Measurements from ENCODE around the gene PLEKHG4B. TPM values are rescaled to one million over a fixed set of nuclear protein-coding genes. Genes with fewer than 3 reads are reported as not detected.

PLEKHG4B gene
- total RNA-seq, 1 experiment from 2014 or later, result 0.02 TPM

GRCh38 chr5:169728-170094 is 77.7 kb downstream of the PLEKHG4B start:
- CTCF ChIA-PET, result no interaction called here
- no peaks in the 10 kb centered on the region for H4K20me1 ChIP-seq (ENCODE audit: insufficient read depth)
- BruUV-seq (replicated peaks), result no TSS peak
- TF ChIP-seq YY1 (IDR thresholded peaks at IDR 0.05; ENCODE audit: extremely low read depth, insufficient replicate concordance, low read depth, low read length), result no peak
- TF ChIP-seq TCF7L2 (IDR thresholded peaks at IDR 0.05; ENCODE audit: borderline replicate concordance, extremely low read depth, insufficient read depth, insufficient read length), result no peak
- TF ChIP-seq ZBTB33 (IDR thresholded peaks at IDR 0.05; ENCODE audit: extremely low read depth, insufficient replicate concordance, low read length), result no peak
- TF ChIP-seq ELF1 (IDR thresholded peaks at IDR 0.05; ENCODE audit: borderline replicate concordance, low read depth), result no peak
- TF ChIP-seq SRF (IDR thresholded peaks at IDR 0.05; ENCODE audit: low read depth), result no peak
- no peak for TF ChIP-seq ATF3 (IDR thresholded peaks at IDR 0.05)
- TF ChIP-seq EGR1 (IDR thresholded peaks at IDR 0.05; ENCODE audit: low read depth), result no peak
- no peak for TF ChIP-seq REST (IDR thresholded peaks at IDR 0.05; ENCODE audit: low read depth)
- no peak for TF ChIP-seq CEBPB (IDR thresholded peaks at IDR 0.05; ENCODE audit: low read depth)
- no peak for TF ChIP-seq EZH2phosphoT487 (IDR thresholded peaks at IDR 0.05; ENCODE audit: borderline replicate concordance)
- no peak for TF ChIP-seq CBX3 (IDR thresholded peaks at IDR 0.05; ENCODE audit: low read depth)
- TF ChIP-seq POLR2A (IDR thresholded peaks at IDR 0.05; ENCODE audit: borderline replicate concordance, extremely low read depth, insufficient read depth, insufficient read length), result no peak
- no peak for TF ChIP-seq POLR2AphosphoS5 (IDR thresholded peaks at IDR 0.05; ENCODE audit: low read depth, low read length)
- TF ChIP-seq JUND (IDR thresholded peaks at IDR 0.05), result no peak
- TF ChIP-seq RAD21 (IDR thresholded peaks at IDR 0.05; ENCODE audit: low read depth), result no peak
- TF ChIP-seq SIN3A (IDR thresholded peaks at IDR 0.05; ENCODE audit: low read depth), result no peak
- no peak for TF ChIP-seq ZFX (IDR thresholded peaks at IDR 0.05)
- no peak for TF ChIP-seq EZH2 (IDR thresholded peaks at IDR 0.05)
- TF ChIP-seq, protein P1, sequence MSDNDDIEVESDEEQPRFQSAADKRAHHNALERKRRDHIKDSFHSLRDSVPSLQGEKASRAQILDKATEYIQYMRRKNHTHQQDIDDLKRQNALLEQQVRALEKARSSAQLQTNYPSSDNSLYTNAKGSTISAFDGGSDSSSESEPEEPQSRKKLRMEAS (IDR thresholded peaks at IDR 0.05), result no peak
- H3K9me2 ChIP-seq (ENCODE audit: insufficient read depth), result no peaks in the 10 kb centered on the region
- peaks cover 0 to 6% of the 10 kb centered on the region in 2 experiments; a peak in 2 of 4 replicates for H3K4me1 ChIP-seq (ENCODE audit: control insufficient read depth in 1 of 2, insufficient read depth in 2 of 2, low read length in 2 of 2)
- no peak overlapping the region for H3K4me3 ChIP-seq (replicated peaks in 1 of 2; ENCODE audit: low read depth in 1 of 2, low read length in 2 of 2)
- intact Hi-C loops (cut with micrococcal nuclease), result no loop called here
- H3K27ac ChIP-seq (ENCODE audit: low read depth, low read length), result no peak overlapping the region
- no peaks in the 10 kb centered on the region for H3K36me3 ChIP-seq (ENCODE audit: control insufficient read depth in 1 of 2, insufficient read depth in 2 of 2, low read length in 2 of 2)
- no peaks in the 10 kb centered on the region for H3K9me3 ChIP-seq (ENCODE audit: control insufficient read depth in 1 of 2, insufficient read depth in 1 of 2, low read depth in 1 of 2, low read length in 2 of 2)
- H3K79me2 ChIP-seq (ENCODE audit: insufficient read depth, low read length), result no peaks in the 10 kb centered on the region
- H3K27me3 ChIP-seq (ENCODE audit: insufficient read depth, low read length), result no peaks in the 10 kb centered on the region
- H3K4me2 ChIP-seq (ENCODE audit: low read length), result no peak overlapping the region
- POLR2A ChIA-PET, result no interaction called here
- H3K9ac ChIP-seq (ENCODE audit: low read length), result no peak overlapping the region
- no peak overlapping the region for H2AFZ ChIP-seq (ENCODE audit: low read depth, low read length, poor library complexity, severe bottlenecking)
- ATAC-seq (peak; percentile 32; the same call in 1 of the 2 replicates), DNase-seq (ENCODE audit: low read depth, low spot score) (no peak)
- RAD21 ChIA-PET (ENCODE audit: low non-redundant PET in 1 of 2, low total read pairs in 2 of 2, uncharacterized antibody in 2 of 2, unreplicated experiment in 2 of 2), result no interaction called here

Data from HCT116 (cell line).